Esophagus muscularis mucosa (tissue), 4 donors: ENCODE data around the gene PIGL. TPM values are rescaled to one million over a fixed set of nuclear protein-coding genes. Genes with fewer than 3 reads are reported as not detected.

Source experiments
- DNase-seq: peaks from one replicate; pipeline ENCODE4 v3.0.0-alpha.2; 2017; ENCODE audit errors: extremely low spot score
- H3K27ac ChIP-seq, 4 donors: fragments of 200-600 bp; sonication (generic); replicated peaks in 1 of 4; 1 replicate in 3 of 4; 2 replicates in 1 of 4; pipeline ENCODE4 v1.5.1; 2016 to 2019; ENCODE audit warnings: mild to moderate bottlenecking in 1 of 4
- H3K27me3 ChIP-seq, 4 donors: fragments of 200-600 bp; sonication (generic); one replicate each; pipeline versions ENCODE4 v1.5.1 to v1.6.0; 2016 to 2019
- H3K36me3 ChIP-seq, 4 donors: fragments of 200-600 bp; sonication (generic); one replicate each; pipeline ENCODE4 v1.5.1; 2016 to 2019
- H3K4me1 ChIP-seq, 4 donors: fragments of 200-600 bp; sonication (generic); one replicate each; pipeline ENCODE4 v1.5.1; 2016 to 2019
- H3K4me3 ChIP-seq, 4 donors: fragments of 200-600 bp; sonication (generic); 1 replicate in 2 of 4; 2 replicates in 2 of 4; pipeline ENCODE4 v1.5.1; 2016 to 2019; ENCODE audit warnings: mild to moderate bottlenecking in 4 of 4, moderate library complexity in 1 of 4
- H3K9me3 ChIP-seq, 4 donors: fragments of 200-600 bp; sonication (generic); 1 replicate in 3 of 4; 2 replicates in 1 of 4; pipeline ENCODE4 v1.5.1; 2016 to 2019
- CTCF ChIP-seq, 3 experiments: fragments of 200-600 bp in 2 of 3; fragments of 450-650 bp in 1 of 3; sonication (generic) in 2 of 3; IDR thresholded peaks; one replicate each; pipeline ENCODE4 v1.5.1; 2017 to 2019; ENCODE audit warnings: antibody characterized with exemption in 3 of 3, mild to moderate bottlenecking in 2 of 3, moderate library complexity in 1 of 3
- EP300 ChIP-seq: sonication (generic); formaldehyde crosslinking; IDR thresholded peaks from one replicate; pipeline ENCODE4 v1.6.1; 2017; ENCODE audit warnings: antibody characterized with exemption
- POLR2A ChIP-seq: fragments of 450-650 bp; IDR thresholded peaks from one replicate; pipeline ENCODE4 v1.6.1; 2017; ENCODE audit warnings: antibody characterized with exemption, moderate library complexity, mild to moderate bottlenecking, low read depth
- POLR2AphosphoS5 ChIP-seq, 2 donors: sonication (generic); formaldehyde crosslinking; IDR thresholded peaks; one replicate each; pipeline ENCODE4 v1.6.1; 2017; ENCODE audit warnings: antibody characterized with exemption in 2 of 2
- WGBS: methylation state at CpG from one replicate; pipeline ENCODE4 v1.1.5; 2018; 5-methylcytosine and 5-hydroxymethylcytosine counted together
- intact Hi-C: fragments of 100-400 bp; cut with DNase I; formaldehyde crosslinking; loops from one replicate; pipeline ENCODE4 v1.15.1; 2023
- total RNA-seq, 4 donors: library from RNA; depleted of rRNA; stranded (reverse); fragments of >200 nt; gene quantifications; one replicate each; pipeline versions ENCODE4 v1.1.0 to v1.2.1, GENCODE V29; 2016

PIGL gene
- total RNA-seq, 4 donors from 2014 or later = 10.0 to 21.7 (median 16.5) TPM

- H3K4me1 ChIP-seq = no peaks in the 10 kb centered on the region
- TF ChIP-seq CTCF (IDR thresholded peaks at IDR 0.05) = no peak
- no peak overlapping the region for H3K4me3 ChIP-seq
- H3K27me3 ChIP-seq = no peaks in the 10 kb centered on the region
- peaks cover 0 to 4% (median 0%) of the 10 kb centered on the region in 4 donors for H3K36me3 ChIP-seq
- intact Hi-C loops = no loop called here
- H3K9me3 ChIP-seq = no peaks in the 10 kb centered on the region
- H3K27ac ChIP-seq = no peak overlapping the region
- no peak for DNase-seq
- WGBS = 22% methylated on average over 1 of the region's 1 CpG
Observed at GRCh38 chr17:16277163-16277562, 60.2 kb downstream of the PIGL start.

GRCh38 chr17:16281351-16281750 is 64.3 kb downstream of the PIGL start:
- peaks cover 0 to 7% (median 0%) of the 10 kb centered on the region in 4 donors for H3K36me3 ChIP-seq
- no peak for DNase-seq
- H3K27ac ChIP-seq = no peak overlapping the region
- intact Hi-C loops = no loop called here
- H3K27me3 ChIP-seq = no peaks in the 10 kb centered on the region
- TF ChIP-seq POLR2A (no peak), POLR2AphosphoS5 (IDR thresholded peaks at IDR 0.05) (no peak), CTCF (IDR thresholded peaks at IDR 0.05) (no peak), EP300 (no peak)
- 72% methylated on average over 2 of the region's 2 CpGs for WGBS
- no peak overlapping the region for H3K4me3 ChIP-seq
- peaks cover 9 to 16% (median 14%) of the 10 kb centered on the region in 4 donors for H3K4me1 ChIP-seq
- no peaks in the 10 kb centered on the region for H3K9me3 ChIP-seq

- H3K4me1 ChIP-seq = peaks cover 20 to 28% (median 26%) of the 10 kb centered on the region in 4 donors
- TF ChIP-seq POLR2AphosphoS5 (IDR thresholded peaks at IDR 0.05) (no peak), CTCF (IDR thresholded peaks at IDR 0.05) (no peak)
- H3K27ac ChIP-seq = no peak overlapping the region
- no peak for DNase-seq
- H3K9me3 ChIP-seq = no peaks in the 10 kb centered on the region
- H3K27me3 ChIP-seq = no peaks in the 10 kb centered on the region
- intact Hi-C loops = no loop called here
- peaks cover 0 to 7% (median 0%) of the 10 kb centered on the region in 4 donors for H3K36me3 ChIP-seq
- no peak overlapping the region for H3K4me3 ChIP-seq
Observed at GRCh38 chr17:16282522-16282921, 65.5 kb downstream of the PIGL start.

- intact Hi-C loops = no loop called here
- no peak overlapping the region for H3K4me3 ChIP-seq
- H3K9me3 ChIP-seq = no peaks in the 10 kb centered on the region
- no peaks in the 10 kb centered on the region for H3K27me3 ChIP-seq
- DNase-seq = no peak
- TF ChIP-seq EP300 (no peak), CTCF (IDR thresholded peaks at IDR 0.05) (no peak), POLR2AphosphoS5 (IDR thresholded peaks at IDR 0.05) (no peak), POLR2A (no peak)
- WGBS = 90% methylated on average over 9 of the region's 9 CpGs
- H3K27ac ChIP-seq = no peak overlapping the region
- H3K4me1 ChIP-seq = peaks cover 26 to 39% (median 35%) of the 10 kb centered on the region in 4 donors
- H3K36me3 ChIP-seq = peaks cover 0 to 3% (median 0%) of the 10 kb centered on the region in 4 donors
Observed at GRCh38 chr17:16283705-16284104, 66.7 kb downstream of the PIGL start.

GRCh38 chr17:16285646-16286008 is 68.6 kb downstream of the PIGL start:
- H3K36me3 ChIP-seq = peaks cover 0 to 3% (median 0%) of the 10 kb centered on the region in 4 donors
- no peak for DNase-seq
- H3K4me3 ChIP-seq = peak overlapping the region; percentile 32 to 41 (median 36)
- intact Hi-C loops = loop anchor here (2.0 to 5.0 kb wide), 2 partner anchors 67 to 69 kb away; partner anchors contain the start of genes CENPV and PIGL
- H3K9me3 ChIP-seq = no peaks in the 10 kb centered on the region
- peaks cover 26 to 39% (median 37%) of the 10 kb centered on the region in 4 donors for H3K4me1 ChIP-seq
- no peak for TF ChIP-seq EP300
- peak in 2 of 3 experiments; percentile 46 to 52 for TF ChIP-seq CTCF (IDR thresholded peaks at IDR 0.05)
- 47% methylated on average over 6 of the region's 6 CpGs for WGBS
- no peaks in the 10 kb centered on the region for H3K27me3 ChIP-seq
- peak overlapping the region; percentile 84 to 92 (median 90) for H3K27ac ChIP-seq
